Middle frontal gyrus (tissue), 1 donor: ENCODE measurements around the gene DUSP14.
"Not testable (repeated sequence)": the region's sequence is repeated elsewhere in the genome, so short reads cannot be mapped to it uniquely, and the experiment has no call there.

ENCODE experiments used
- DNase-seq: peaks from one replicate; pipeline ENCODE4 v3.0.0-alpha.2; 2015; ENCODE audit warnings: low spot score; ENCODE audit errors: extremely low spot score

DUSP14 gene

GRCh38 chr17:37483311-37484039 is 6.2 kb upstream of the DUSP14 start:
- no peak for DNase-seq

- no peak for DNase-seq
These were observed 3.6 kb upstream of the DUSP14 start for GRCh38 chr17:37485938-37486570.

- peak; percentile 40 for DNase-seq
These were observed 1.6 kb upstream of the DUSP14 start for GRCh38 chr17:37488009-37488604.

GRCh38 chr17:37488607-37489196 is 989 bp upstream of the DUSP14 start:
- DNase-seq, result no peak

GRCh38 chr17:37490022-37490587 is 414 bp downstream of the DUSP14 start:
- no peak for DNase-seq

GRCh38 chr17:37490638-37491614 is 1.2 kb downstream of the DUSP14 start:
- DNase-seq, result no peak

- DNase-seq, result no peak
These were observed 2.5 kb downstream of the DUSP14 start for GRCh38 chr17:37492167-37492566.

- DNase-seq, result no peak
These were observed 3.7 kb downstream of the DUSP14 start for GRCh38 chr17:37493249-37494027.

- no peak for DNase-seq
These were observed 4.7 kb downstream of the DUSP14 start for GRCh38 chr17:37494401-37494831.

- DNase-seq, result no peak
These were observed 5.3 kb downstream of the DUSP14 start for GRCh38 chr17:37494971-37495370.

GRCh38 chr17:37500378-37500777 is 10.7 kb downstream of the DUSP14 start:
- no peak for DNase-seq

GRCh38 chr17:37502009-37502936 is 12.6 kb downstream of the DUSP14 start:
- no peak for DNase-seq

GRCh38 chr17:37503148-37503547 is 13.5 kb downstream of the DUSP14 start:
- no peak for DNase-seq

GRCh38 chr17:37505333-37505732 is 15.6 kb downstream of the DUSP14 start:
- no peak for DNase-seq

GRCh38 chr17:37506678-37507077 is 17.0 kb downstream of the DUSP14 start:
- no peak for DNase-seq

- no peak for DNase-seq
These were observed 17.4 kb downstream of the DUSP14 start for GRCh38 chr17:37507111-37507510.

GRCh38 chr17:37510056-37510455 is 20.4 kb downstream of the DUSP14 start:
- DNase-seq, result no peak

- DNase-seq, result not testable (repeated sequence)
These were observed 22.0 kb downstream of the DUSP14 start for GRCh38 chr17:37511642-37512041.
